Fibroblast of lung (primary cell): ENCODE measurements around the gene UAP1L1. TPM values are rescaled to one million over a fixed set of nuclear protein-coding genes. Genes with fewer than 3 reads are reported as not detected.

Experiments used
- DNase-seq, 2 donors: peaks; one replicate each; pipeline versions ENCODE4 v3.0.0 to v3.0.0-alpha.2; 2010; ENCODE audit warnings: low read depth in 2 of 2
- H2AFZ ChIP-seq: 2 replicates; pipeline ENCODE4 v1.5.1; 2012; ENCODE audit warnings: low read length, control low read depth, inconsistent platforms
- H3K27ac ChIP-seq: 2 replicates; pipeline ENCODE4 v1.5.1; 2011; ENCODE audit warnings: low read length, control low read depth; ENCODE audit not compliant: insufficient read depth
- H3K27me3 ChIP-seq: 2 replicates; pipeline ENCODE4 v1.5.1; 2011; ENCODE audit warnings: mild to moderate bottlenecking, low read length; ENCODE audit not compliant: control insufficient read depth, insufficient read depth
- H3K36me3 ChIP-seq: 2 replicates; pipeline ENCODE4 v1.5.1; 2011; ENCODE audit warnings: low read length; ENCODE audit not compliant: control insufficient read depth, insufficient read depth
- H3K4me1 ChIP-seq: 2 replicates; pipeline ENCODE4 v1.5.1; 2011; ENCODE audit warnings: low read length; ENCODE audit not compliant: control insufficient read depth, insufficient read depth; ENCODE audit errors: extremely low read depth
- H3K4me2 ChIP-seq: 2 replicates; pipeline ENCODE4 v1.5.1; 2011; ENCODE audit warnings: low read length, control low read depth; ENCODE audit not compliant: insufficient read depth; ENCODE audit errors: extremely low read depth
- H3K4me3 ChIP-seq, 4 experiments: fragments of 200-600 bp in 1 of 4; sonication (generic) in 1 of 4; replicated peaks in 1 of 4; 2 replicates each; pipeline ENCODE4 v1.5.1; 2011 to 2016; ENCODE audit warnings: low read length in 4 of 4, low read depth in 3 of 4, mild to moderate bottlenecking in 3 of 4, control low read depth in 2 of 4, inconsistent platforms in 1 of 4, mixed read lengths in 1 of 4; ENCODE audit not compliant: insufficient read depth in 1 of 4; ENCODE audit errors: control extremely low read depth in 1 of 4
- H3K79me2 ChIP-seq: 2 replicates; pipeline ENCODE4 v1.5.1; 2012; ENCODE audit warnings: mild to moderate bottlenecking, low read length, inconsistent platforms; ENCODE audit not compliant: control insufficient read depth, insufficient read depth
- H3K9ac ChIP-seq: 2 replicates; pipeline ENCODE4 v1.5.1; 2011; ENCODE audit warnings: mild to moderate bottlenecking, low read length, control low read depth; ENCODE audit not compliant: insufficient read depth
- H3K9me3 ChIP-seq: 2 replicates; pipeline ENCODE4 v1.5.1; 2012; ENCODE audit warnings: low read depth, low read length; ENCODE audit not compliant: control insufficient read depth, insufficient read depth
- H4K20me1 ChIP-seq: 2 replicates; pipeline ENCODE4 v1.5.1; 2011; ENCODE audit warnings: low read length; ENCODE audit not compliant: control insufficient read depth, insufficient read depth; ENCODE audit errors: extremely low read depth
- CTCF ChIP-seq, 2 donors: IDR thresholded peaks in 1 of 2; conservative IDR thresholded peaks in 1 of 2; 1 replicate in 1 of 2; 2 replicates in 1 of 2; pipeline ENCODE4 v1.5.1; 2011 to 2012; ENCODE audit warnings: low read length in 2 of 2, control low read depth in 1 of 2, inconsistent platforms in 1 of 2, low read depth in 1 of 2, mild to moderate bottlenecking in 1 of 2
- EZH2 ChIP-seq: IDR thresholded peaks from 2 replicates; pipeline ENCODE4 v1.5.1; 2012; ENCODE audit warnings: low read length, control low read depth, mild to moderate bottlenecking; ENCODE audit errors: missing control alignments
- polyA plus RNA-seq, 2 donors: library from polyadenylated mRNA; depleted of rRNA in 1 of 2; stranded (reverse) in 1 of 2; unstranded in 1 of 2; fragments of >200 nt; gene quantifications; 2 replicates each; pipeline ENCODE4 v1.2.1, GENCODE V29; 2011 to 2012; ENCODE audit warnings: missing spikeins in 1 of 2
- total RNA-seq: library from RNA; depleted of rRNA; stranded (reverse); fragments of >200 nt; gene quantifications from 2 replicates; pipeline ENCODE4 v1.2.1, GENCODE V29; 2014

UAP1L1 gene
- total and polyA plus RNA-seq, 2 donors (not counting 1 experiment from before 2014, with no cell fraction given) = 16.4 to 21.1 TPM

- Histone ChIP-seq H3K27me3 (no peaks in the 10 kb centered on the region), H3K27ac (no peak overlapping the region), H2AFZ (no peak overlapping the region), H3K4me3 (no peak overlapping the region), H3K36me3 (no peaks in the 10 kb centered on the region), H3K79me2 (no peaks in the 10 kb centered on the region), H3K9ac (no peak overlapping the region), H3K4me1 (peaks cover 5% of the 10 kb centered on the region), H4K20me1 (no peaks in the 10 kb centered on the region), H3K4me2 (no peak overlapping the region), H3K9me3 (no peaks in the 10 kb centered on the region)
- no peak for TF ChIP-seq EZH2
- TF ChIP-seq CTCF (conservative IDR thresholded peaks at IDR 0.05 in 1 of 2, IDR thresholded peaks at IDR 0.05 in 1 of 2; ENCODE audit: low read depth in 1 of 2, low read length in 2 of 2) = no peak
- DNase-seq = no peak
These were observed 11.9 kb upstream of the UAP1L1 start for GRCh38 chr9:137065336-137065967.

GRCh38 chr9:137066096-137066861 is 11.0 kb upstream of the UAP1L1 start:
- Histone ChIP-seq H2AFZ (no peak overlapping the region), H3K9ac (no peak overlapping the region), H3K9me3 (no peaks in the 10 kb centered on the region), H3K27me3 (no peaks in the 10 kb centered on the region), H3K4me3 (no peak overlapping the region), H3K27ac (no peak overlapping the region), H4K20me1 (no peaks in the 10 kb centered on the region), H3K79me2 (no peaks in the 10 kb centered on the region), H3K4me2 (no peak overlapping the region), H3K36me3 (no peaks in the 10 kb centered on the region), H3K4me1 (peaks cover 10% of the 10 kb centered on the region)
- TF ChIP-seq CTCF (conservative IDR thresholded peaks at IDR 0.05 in 1 of 2, IDR thresholded peaks at IDR 0.05 in 1 of 2; ENCODE audit: low read depth in 1 of 2, low read length in 2 of 2) (no peak), EZH2 (no peak)
- no peak for DNase-seq

- DNase-seq = peak; percentile 64 to 76
These were observed 9.3 kb upstream of the UAP1L1 start for GRCh38 chr9:137067860-137068538.

More at GRCh38 chr9:137067860-137068538, 9.3 kb upstream of the UAP1L1 start:
- no peaks in the 10 kb centered on the region for H3K36me3 ChIP-seq
- H2AFZ ChIP-seq = no peak overlapping the region
- no peaks in the 10 kb centered on the region for H3K27me3 ChIP-seq
- no peaks in the 10 kb centered on the region for H3K79me2 ChIP-seq
- TF ChIP-seq EZH2 (no peak), CTCF (conservative IDR thresholded peaks at IDR 0.05 in 1 of 2, IDR thresholded peaks at IDR 0.05 in 1 of 2; ENCODE audit: low read depth in 1 of 2, low read length in 2 of 2) (peak; percentile 68 to 86)
- no peaks in the 10 kb centered on the region for H4K20me1 ChIP-seq
- no peak overlapping the region for H3K4me2 ChIP-seq
- H3K9me3 ChIP-seq = no peaks in the 10 kb centered on the region
- H3K9ac ChIP-seq = no peak overlapping the region
- H3K4me1 ChIP-seq = peaks cover 10% of the 10 kb centered on the region
- no peak overlapping the region for H3K4me3 ChIP-seq
- H3K27ac ChIP-seq = no peak overlapping the region
